Right ventricle myocardium inferior (tissue), 1 donor: ENCODE data around the gene CREB5. TPM values are rescaled to one million over a fixed set of nuclear protein-coding genes. Genes with fewer than 3 reads are reported as not detected.

Experiments used
- ATAC-seq: fragments of 200-7000 bp; cut with Tn5 transposase; one replicate; pipeline ENCODE4 v1.9.1; 2020; ENCODE audit warnings: mild to moderate bottlenecking, moderate library complexity
- DNase-seq: peaks from one replicate; pipeline ENCODE4 v3.0.0; 2021; ENCODE audit errors: missing footprints
- intact Hi-C: fragments of 100-400 bp; cut with DNase I; formaldehyde crosslinking; loops from one replicate; pipeline ENCODE4 v1.11.0; 2022
- total RNA-seq: library from RNA; stranded (reverse); fragmentation: NEBNext Ultra II Directional; extraction: Animal tissue kit (Norgen Biotek cat#: 25700); gene quantifications from one replicate; pipeline ENCODE4 v1.2.1, GENCODE V29; 2021
- donor health status: DM: no; HTN: yes; CAD: no; lungs with severe emphysema.

The CREB5 gene
- total RNA-seq, 1 donor from 2014 or later: 4.8 TPM

- ATAC-seq (no peak), DNase-seq (no peak)
- intact Hi-C loops: no loop called here
These were observed 47.0 kb downstream of the CREB5 start for GRCh38 chr7:28459306-28459705.

GRCh38 chr7:28465697-28466096 lies 53.4 kb downstream of the CREB5 start:
- ATAC-seq (no peak), DNase-seq (no peak)
- intact Hi-C loops: no loop called here

DNA sequence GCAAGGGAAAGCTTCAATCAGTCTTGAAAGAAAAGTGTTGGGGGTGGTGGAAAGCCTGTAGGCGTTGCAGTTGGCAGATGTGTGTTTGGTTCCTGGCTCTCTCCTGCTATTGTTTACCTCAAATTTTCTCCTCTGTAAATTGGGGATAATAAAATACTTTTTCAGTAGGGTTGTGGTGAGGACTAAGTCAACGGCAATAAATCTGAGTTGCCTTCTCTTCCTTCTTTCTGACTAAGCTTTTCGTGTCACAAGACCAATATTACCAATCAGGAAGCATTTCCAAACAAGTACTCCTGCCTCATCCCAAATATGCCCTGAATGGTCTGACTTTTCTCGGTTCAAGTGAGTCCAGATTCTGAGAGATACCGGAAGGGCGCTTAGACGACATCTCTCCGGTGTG lies 54.0 kb downstream of the CREB5 start:
- ATAC-seq (no peak), DNase-seq (no peak)
- intact Hi-C loops: no loop called here

- DNase-seq: no peak
- intact Hi-C loops: no loop called here
- ATAC-seq: no peak
These were observed 54.6 kb downstream of the CREB5 start for GRCh38 chr7:28466885-28467284.

- intact Hi-C loops: no loop called here
- DNase-seq: no peak
- no peak for ATAC-seq
These were observed 57.2 kb downstream of the CREB5 start for GRCh38 chr7:28469562-28469961.

DNA sequence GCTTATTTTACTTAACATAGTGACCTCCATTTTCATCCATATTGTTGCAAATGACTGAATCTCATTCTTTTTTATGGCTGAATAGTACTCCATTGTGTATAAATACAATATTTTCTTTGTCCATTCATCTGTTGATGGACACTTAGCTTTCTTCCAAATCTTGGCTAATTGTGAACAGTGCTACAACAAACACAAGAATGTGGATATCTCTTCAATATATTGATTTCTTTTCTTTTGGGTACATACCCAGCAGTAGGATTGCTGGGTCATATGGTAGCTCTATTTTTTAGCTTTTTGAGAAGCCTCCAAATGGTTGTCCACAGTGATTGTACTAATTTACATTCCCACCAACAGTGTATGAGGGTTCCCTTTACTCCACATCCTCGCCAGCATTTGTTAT lies 58.0 kb downstream of the CREB5 start:
- DNase-seq: no peak
- intact Hi-C loops: no loop called here
- ATAC-seq: no peak

DNA sequence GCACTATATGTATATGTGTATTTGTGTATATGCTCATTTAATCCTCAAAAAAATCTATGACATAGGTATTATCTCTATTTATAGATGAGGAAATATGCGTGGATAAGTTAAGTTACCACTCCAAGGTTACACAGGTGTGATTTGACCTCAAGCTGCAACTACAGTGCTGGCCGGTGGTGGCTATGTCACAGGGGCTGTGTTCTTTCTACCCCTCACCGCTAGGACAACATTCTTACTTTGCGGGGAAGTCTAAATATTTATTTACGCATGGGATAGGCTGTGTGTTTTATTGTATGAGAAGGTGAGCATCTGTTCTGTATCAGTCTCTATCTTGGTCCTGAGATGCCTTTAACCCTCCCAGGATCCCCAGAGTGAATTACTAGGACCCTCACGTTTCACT lies 60.0 kb downstream of the CREB5 start:
- intact Hi-C loops: no loop called here
- DNase-seq: no peak
- no peak for ATAC-seq

- ATAC-seq (peak; percentile 87), DNase-seq (peak; percentile 75)
- intact Hi-C loops: no loop called here
These were observed 61.4 kb downstream of the CREB5 start for GRCh38 chr7:28473571-28474281.

- ATAC-seq (peak; percentile 49), DNase-seq (no peak)
- intact Hi-C loops: no loop called here
These were observed 61.9 kb downstream of the CREB5 start for GRCh38 chr7:28474282-28474638.

DNA sequence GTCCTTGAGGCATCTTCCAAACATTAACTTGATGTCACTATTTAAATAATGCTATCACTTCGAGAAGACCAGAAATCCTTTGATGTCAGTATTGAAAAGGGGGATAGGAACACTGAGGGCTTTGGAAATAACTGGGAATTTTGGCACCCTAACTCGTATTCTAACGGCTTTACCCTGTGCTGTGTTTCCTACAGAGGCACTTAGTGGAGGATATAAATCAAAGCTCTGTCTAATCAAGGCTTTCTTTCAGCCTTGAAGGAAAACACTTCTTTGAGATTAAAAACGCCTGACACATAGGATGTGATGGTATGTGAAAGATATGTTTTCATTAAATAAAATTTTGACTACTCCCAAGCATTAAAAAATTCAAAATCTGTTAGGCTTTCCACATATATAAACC lies 62.3 kb downstream of the CREB5 start:
- DNase-seq (no peak), ATAC-seq (no peak)
- intact Hi-C loops: no loop called here

- DNase-seq (no peak), ATAC-seq (no peak)
- intact Hi-C loops: no loop called here
These were observed 64.7 kb downstream of the CREB5 start for GRCh38 chr7:28477041-28477442.

- no peak for DNase-seq
- no peak for ATAC-seq
- intact Hi-C loops: no loop called here
These were observed 66.3 kb downstream of the CREB5 start for GRCh38 chr7:28478656-28479055.

GRCh38 chr7:28479507-28479947 lies 67.2 kb downstream of the CREB5 start:
- ATAC-seq: no peak
- intact Hi-C loops: no loop called here

GRCh38 chr7:28480595-28480994 lies 68.3 kb downstream of the CREB5 start:
- intact Hi-C loops: no loop called here
- DNase-seq: no peak
- no peak for ATAC-seq

More at GRCh38 chr7:28479507-28479947, 67.2 kb downstream of the CREB5 start:
- DNase-seq: no peak

DNA sequence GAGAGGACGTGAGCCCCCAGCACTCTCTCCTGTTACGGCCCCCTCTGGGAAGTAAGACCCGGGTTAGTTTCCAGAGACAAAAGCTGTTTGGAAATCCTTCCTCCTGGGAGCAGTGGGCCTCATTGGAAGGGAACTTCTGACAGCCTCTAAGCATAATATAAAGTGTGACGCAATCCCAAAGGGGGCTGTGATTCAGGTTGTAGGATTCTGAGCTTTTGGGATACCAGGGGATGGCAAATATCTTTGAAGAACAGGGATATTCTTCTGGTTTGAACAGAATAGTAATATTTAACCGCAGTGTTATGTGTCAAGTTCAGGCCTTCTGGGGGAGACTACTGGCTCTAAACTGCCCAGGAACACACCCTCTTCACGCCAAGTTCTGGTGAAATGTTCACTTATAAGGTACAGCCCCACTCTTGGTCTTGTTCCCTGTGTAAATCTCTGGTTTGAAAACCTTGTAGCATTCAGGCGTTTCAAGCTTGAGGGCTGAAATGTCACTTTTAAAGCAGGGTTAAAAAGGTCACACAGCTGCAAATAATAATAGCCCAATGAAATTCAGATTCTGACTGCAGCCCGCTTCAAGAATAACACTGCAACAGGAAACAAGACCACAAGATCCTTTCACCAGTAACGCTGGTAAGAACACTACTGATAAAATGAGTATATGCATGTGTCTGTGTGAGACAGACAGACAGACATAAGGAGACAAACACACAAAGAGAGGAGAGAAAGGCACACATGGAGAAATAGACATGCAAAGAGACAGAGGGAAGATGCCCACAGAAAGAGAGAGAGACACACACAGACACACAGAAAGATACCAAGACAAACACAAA lies 69.0 kb downstream of the CREB5 start:
- ATAC-seq: peak; percentile 63
- no peak for DNase-seq
- intact Hi-C loops: no loop called here

- DNase-seq (no peak), ATAC-seq (no peak)
- intact Hi-C loops: no loop called here
These were observed 70.8 kb downstream of the CREB5 start for GRCh38 chr7:28483112-28483511.

DNA sequence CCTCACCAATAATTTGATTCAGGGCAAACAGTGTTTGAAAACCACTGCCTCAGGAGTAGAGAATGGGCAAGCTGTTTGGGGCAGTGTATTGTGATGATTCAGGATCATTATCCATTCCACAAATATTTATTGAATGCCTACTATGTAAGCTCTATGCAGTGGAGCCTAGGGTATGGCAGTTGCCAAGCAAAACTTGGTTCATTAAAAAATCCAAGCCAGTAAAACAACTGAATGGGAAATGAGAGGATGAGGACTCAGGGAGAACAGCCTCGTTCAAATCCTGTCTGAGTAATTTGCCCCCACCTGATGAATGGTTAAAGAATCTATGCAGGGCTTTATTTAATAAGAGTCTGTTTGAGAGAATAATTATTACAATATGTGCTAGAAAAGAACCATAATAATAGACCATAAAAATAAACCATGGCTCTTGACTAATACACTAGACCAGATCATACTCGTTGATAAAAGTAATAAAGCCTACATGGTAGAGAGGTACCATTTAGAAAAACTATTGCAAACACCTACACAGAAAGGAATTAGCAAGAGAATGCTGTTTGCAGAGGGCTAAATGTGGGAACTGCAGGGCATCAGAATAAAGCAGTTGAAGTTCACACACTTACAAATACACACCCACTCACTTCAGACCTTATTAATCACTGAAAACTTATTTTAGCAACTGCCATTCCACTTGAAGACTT lies 71.7 kb downstream of the CREB5 start:
- intact Hi-C loops: no loop called here
- DNase-seq (no peak), ATAC-seq (no peak)

DNA sequence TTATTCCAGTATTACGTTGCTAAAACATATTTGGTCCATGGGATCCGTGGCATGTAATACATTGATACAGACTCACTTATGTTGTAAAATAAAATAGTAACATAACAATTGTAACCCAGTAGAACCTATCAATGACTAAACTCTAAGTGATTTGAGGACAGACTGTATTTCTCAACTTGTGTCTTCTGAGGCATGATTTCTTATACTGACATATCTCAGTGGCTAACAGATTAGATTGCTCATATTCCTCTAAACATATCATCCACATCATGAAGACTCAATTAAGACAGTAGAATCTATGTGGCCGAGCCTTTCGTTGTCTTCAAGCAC lies 72.3 kb downstream of the CREB5 start:
- DNase-seq: no peak
- no peak for ATAC-seq
- intact Hi-C loops: no loop called here

GRCh38 chr7:28487487-28487886 lies 75.2 kb downstream of the CREB5 start:
- ATAC-seq: no peak
- DNase-seq: no peak
- intact Hi-C loops: no loop called here
